NOMO-1 (cell line): Measurements from ENCODE around the gene FUT3.
"Not testable (repeated sequence)": the region's sequence is repeated elsewhere in the genome, so short reads cannot be mapped to it uniquely, and the experiment has no call there.

Experiments
- DNase-seq, 2 experiments: peaks; one replicate each; lab custom pipeline; 2025; ENCODE audit not compliant: unreplicated experiment in 2 of 2; lab: John Stamatoyannopoulos, UW

Gene FUT3

GRCh38 chr19:5851302-5851701 lies at the start of gene FUT3:
Gene FUT3, minus strand, starts transcription at chr19:5851449.
- DNase-seq: no peak

DNA sequence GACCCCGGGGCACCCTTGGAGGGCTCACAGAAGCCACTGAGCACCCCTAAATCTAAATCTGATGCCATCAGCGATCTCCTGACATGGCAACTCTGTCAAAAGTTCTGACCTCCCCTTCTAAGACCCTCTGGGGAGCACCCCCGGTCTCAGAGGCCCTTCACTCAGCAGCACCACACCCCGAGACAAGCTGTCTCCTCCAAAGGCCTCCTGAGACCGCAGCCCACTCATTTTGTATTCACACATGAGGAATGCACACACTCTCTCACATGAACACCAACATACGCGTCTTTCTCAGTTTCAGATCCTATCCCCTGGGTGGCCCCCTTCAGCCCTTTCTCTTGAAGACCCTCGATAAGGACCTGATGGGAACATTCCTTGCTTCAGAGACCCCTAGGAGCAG lies 49.7 kb upstream of the FUT3 start:
- no peak for DNase-seq

- DNase-seq: no peak
These were observed 48.7 kb upstream of the FUT3 start for GRCh38 chr19:5899728-5900526.

GRCh38 chr19:5897189-5897969 lies 46.1 kb upstream of the FUT3 start:
- DNase-seq: no peak

DNA sequence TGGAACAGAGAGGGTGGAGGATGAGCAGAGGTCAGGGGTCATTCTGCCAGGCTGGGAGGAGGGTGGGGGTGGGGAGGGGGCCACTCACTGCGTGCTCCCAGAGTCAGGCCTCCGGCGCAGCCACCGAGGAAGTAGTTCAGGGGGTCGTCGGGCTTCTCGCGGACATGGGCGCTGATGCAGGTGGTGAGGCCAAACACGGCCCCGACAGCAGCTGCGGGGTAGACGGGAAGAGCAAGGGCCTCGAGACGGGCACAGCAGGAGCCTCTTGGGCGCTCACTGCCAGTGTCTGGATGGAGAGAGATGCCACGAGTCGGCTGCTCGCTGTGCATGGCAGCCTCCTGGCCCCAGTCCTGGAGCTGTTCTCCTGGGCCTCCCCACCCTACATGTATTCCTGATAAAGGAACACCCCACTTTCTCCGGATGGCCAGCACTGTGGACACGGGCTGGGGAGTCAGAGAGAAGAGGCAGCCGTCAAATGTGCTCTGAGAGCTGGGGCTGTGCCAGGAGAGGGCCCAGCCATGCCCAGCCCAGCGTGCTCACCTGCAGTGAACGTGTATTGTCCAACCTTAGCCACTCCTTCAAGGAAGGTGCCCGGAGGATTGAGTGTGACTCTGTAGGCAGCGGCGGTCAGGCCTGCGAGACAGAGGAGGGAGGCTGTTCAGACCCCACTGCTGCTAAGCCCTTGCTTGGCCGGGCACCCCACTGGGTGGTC lies 45.3 kb upstream of the FUT3 start:
- no peak for DNase-seq

DNA sequence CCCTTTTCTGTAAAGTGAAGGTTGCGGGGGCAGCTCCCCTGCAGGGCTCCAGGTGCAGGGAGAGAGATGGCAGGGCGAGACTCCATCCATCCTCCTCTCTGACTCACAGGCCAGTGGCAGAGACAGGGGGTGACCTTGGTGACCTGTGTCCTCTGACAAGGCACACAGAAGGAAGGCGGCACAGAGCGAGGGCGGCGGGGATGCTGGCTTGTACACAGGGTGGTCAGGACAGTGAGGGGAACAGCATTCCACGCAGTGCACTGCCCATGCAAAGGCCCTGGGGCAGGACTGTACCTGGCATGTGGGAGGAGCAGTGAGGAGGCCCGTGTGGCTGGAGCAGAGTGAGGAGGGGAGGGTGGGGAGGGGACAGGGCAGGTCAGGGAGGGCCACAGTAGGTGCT lies 44.6 kb upstream of the FUT3 start:
- no peak for DNase-seq

GRCh38 chr19:5895409-5895808 lies 44.2 kb upstream of the FUT3 start:
- DNase-seq: no peak

- no peak for DNase-seq
These were observed 43.6 kb upstream of the FUT3 start for GRCh38 chr19:5894704-5895349.

DNA sequence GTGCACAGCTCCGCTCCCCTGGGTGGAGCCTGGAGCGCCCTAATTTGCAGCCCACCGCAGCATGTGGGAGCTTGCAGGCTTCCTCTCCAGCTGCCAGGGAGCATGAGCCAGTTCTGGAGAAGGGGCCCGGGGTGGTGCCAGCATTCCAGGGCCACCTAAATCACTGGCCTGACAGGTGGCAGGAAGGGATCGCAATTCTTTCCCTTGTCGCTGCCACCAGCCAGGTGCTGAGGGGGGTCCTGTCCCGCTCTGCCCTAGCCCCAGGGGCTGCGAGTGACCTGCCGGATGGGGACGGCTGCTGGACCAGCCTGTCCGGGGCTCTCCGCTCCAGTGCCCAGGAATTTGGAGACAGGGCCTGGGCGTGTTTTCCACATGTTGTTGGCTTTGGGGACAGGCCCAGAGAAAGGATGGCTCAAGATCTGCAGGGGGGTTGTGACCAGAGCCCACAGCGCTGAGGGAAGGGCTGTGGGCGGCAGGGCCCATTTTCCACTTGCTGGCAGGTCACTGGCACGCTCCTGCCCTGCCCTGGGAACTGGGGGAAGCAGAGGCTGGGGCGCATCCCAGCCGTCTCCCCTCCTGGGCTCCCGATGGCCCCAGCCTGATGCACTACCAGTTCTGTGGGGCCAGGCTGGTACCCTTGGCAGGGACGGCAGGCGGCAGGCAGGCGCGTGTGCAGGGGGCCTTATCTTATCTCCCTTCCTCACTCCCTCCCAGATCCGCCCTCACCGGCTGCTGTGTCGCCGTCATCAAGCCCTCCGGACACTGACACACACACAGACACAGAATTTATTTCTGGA lies 42.9 kb upstream of the FUT3 start:
- DNase-seq: no peak

DNA sequence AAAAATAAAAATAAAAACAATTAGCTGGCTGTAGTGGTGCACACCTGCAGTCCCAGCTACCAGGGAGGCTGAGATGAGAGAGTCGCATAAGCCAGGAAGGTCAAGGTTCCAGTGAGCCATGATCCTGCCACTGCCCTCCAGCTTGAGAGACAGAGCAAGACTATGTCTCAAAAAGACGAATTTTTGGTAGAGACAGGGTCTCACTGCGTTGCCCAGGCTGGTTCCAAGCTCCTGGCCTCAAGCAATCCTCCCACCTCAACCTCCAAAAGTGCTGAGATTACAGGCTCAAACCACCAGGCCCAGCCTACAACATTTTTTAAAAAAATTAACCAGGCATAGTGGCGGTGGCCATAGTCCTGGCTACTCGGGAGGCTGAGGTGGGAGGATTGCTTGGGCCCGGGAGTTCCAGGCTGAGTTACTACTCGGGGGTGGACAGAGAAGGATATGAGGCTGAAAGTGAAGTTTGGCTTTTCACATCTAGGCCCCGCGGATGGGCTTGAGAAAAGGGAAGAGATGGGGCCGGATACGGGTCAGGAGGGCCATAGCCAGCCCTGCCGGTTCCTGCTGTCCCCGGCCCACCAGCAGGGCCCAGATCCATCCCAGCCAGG lies 42.2 kb upstream of the FUT3 start:
- no peak for DNase-seq

GRCh38 chr19:5892772-5893275 lies 41.6 kb upstream of the FUT3 start:
- no peak for DNase-seq

GRCh38 chr19:5891938-5892771 lies 40.9 kb upstream of the FUT3 start:
- peak in 1 of 2 experiments; percentile 19 for DNase-seq

DNA sequence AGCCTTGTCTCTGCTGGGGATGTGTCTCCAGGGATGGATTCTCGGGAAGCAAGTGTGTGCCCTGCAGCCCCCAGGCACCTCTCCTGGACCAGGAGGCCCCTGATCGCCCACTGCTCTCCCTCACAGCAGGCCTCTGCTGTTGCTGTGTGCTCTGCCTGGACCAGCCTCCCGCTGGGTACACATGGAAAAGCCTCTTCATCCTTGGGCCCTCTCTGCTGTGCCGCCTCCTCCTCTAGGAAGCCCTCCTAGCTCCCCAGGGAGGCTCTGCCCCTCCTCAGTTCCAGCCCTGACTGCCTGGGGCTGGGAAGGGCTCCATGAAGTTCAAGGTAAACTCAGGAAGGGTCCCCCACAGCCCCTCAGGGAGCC lies 40.3 kb upstream of the FUT3 start:
- DNase-seq: no peak

DNA sequence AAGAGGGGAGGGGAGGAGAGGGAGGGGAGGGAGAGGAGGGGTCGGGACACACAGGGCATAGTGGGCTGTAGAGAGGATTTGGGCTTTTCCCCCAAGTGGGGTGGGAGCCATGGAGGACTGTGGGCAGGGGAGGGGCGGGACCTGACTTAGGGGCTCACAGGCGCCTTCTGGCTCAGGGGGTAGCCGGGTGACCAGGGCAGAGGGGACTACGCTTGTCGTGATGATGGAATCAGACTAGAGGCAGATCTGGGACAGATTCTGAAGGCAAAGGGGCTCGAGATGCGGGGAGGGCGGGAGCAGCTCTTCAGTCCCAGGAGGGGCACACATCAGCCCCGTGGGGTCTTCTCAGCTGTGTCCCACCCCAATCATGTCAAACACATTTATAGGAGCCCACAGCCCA lies 38.9 kb upstream of the FUT3 start:
- no peak for DNase-seq

DNA sequence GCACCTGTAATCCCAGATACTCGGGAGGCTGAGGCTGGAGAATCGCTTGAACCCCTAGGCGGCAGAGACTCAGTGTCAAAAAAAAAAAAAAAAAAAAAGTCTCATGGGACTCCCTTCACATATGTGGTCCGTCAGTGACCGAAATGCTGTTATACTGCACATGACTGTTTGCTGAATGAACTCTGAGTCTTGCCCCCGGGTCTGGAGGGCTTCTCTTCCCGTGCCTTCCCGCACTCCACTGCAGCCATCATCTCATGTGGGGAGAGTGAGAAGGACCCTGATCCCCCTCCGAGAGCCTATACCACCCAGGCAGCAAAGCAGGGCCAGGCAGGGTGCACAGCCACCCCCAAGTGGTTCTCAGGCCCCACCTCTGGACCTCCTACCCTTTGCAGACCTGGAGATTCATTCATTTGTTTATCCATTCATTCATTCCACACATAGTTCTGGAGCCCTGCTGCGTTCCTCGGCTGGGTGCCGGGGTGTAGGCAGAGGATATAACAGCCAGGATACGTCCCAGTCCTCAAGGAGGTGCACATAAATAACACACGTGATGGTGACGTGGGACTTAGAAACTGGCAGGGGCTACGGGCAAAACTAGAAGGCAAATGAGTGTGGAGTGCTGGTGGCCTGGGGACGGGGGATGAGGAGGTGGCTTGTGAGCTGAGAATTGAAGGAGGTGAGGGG lies 38.2 kb upstream of the FUT3 start:
- no peak for DNase-seq

- peak; percentile 18 to 76 for DNase-seq
These were observed 33.0 kb upstream of the FUT3 start for GRCh38 chr19:5884065-5884811.

DNA sequence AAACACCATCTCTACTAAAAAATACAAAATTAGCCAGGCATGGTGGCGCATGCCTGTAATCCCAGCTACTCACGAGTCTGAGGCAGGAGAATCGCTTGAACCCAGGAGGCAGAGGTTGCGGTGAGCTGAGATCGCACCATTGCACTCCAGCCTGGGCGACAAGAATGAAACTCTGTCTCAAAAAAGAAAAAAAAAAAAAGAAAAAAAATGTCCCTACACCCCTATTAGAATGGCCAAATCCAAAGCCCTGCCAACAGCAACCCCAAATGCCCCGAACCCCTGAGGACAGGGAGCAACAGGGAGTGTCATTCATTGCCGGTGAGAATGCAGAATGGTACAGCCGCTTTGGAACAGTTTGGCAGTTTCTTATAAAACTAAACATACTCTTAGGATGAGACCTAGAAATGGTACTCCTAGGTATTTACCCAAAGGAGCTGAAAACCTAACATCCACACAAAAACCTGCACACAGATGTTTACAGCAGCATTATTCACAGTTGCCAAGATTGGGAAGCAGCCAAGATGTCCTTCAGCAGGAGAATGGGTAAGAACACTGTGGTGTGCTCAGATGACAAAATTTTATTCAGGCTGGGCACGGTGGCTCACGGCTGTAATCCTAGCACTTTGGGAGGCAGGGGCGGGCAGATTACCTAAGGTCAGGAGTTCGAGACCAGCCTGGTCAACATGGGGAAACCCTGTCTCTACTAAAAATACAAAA lies 32.1 kb upstream of the FUT3 start:
- not testable (repeated sequence) for DNase-seq
